Stimulated activated CD8-positive, alpha-beta memory T cell treated with anti-CD3 and anti-CD28 coated beads, Interleukin-12 subunit alpha, Interleukin-12 subunit beta, amount 100 ng/mL, for 24 hours (primary cell): Measurements from ENCODE around the gene CATSPERB.
"Not testable (repeated sequence)": the region's sequence is repeated elsewhere in the genome, so short reads cannot be mapped to it uniquely, and the experiment has no call there.

Experiments used
- DNase-seq: peaks from one replicate; pipeline ENCODE4 v3.0.0-alpha.2; 2020; ENCODE audit errors: extremely low read depth

The CATSPERB gene

DNA sequence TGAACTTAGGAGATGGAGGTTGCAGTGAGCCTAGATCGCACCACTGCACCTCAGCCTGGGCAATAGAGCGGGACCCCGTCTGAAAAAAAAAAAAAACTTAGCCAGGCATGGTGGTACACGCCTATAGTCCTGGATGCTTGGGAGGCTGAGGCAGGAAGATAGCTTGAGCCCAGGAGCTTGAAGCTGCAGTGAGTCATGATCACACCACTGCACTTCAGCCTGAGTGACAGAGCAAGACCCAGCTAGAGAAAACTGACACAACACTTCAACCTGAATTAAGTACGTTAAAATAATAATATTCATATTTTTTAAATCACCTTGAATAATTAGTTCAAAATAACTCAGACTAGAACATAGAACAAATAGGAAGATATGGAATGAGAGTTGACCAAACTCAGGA is 5.7 kb upstream of the CATSPERB start:
- no peak for DNase-seq

DNA sequence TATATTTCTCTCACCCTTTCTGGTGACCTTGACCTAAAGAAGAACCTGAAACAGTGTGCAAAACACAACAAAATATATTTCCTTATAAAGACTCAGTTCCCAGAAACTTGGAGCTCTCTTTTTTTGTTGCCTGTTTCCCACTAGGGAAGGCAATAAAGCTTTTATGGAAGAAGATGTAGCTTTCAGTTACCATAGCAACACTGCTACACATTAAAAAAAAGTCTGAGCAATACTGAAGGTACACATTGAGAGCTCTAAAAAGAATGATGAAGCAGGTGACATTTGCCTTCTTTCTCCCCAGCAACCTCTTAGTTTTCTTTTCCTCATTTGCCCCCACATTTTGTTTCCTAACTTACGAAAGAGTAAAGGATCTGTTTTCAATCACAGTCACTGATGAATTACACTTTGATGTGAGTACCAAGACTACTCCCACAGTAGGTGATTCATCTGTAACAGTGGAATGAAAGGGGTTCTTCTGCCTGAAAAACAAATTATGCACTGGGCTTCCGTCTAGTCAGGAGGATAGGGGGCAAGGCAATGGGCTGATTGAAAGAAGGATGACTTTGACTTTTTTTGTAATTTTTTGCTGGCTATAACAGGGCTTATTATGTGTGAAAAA is 1.1 kb upstream of the CATSPERB start:
- DNase-seq = no peak

DNA sequence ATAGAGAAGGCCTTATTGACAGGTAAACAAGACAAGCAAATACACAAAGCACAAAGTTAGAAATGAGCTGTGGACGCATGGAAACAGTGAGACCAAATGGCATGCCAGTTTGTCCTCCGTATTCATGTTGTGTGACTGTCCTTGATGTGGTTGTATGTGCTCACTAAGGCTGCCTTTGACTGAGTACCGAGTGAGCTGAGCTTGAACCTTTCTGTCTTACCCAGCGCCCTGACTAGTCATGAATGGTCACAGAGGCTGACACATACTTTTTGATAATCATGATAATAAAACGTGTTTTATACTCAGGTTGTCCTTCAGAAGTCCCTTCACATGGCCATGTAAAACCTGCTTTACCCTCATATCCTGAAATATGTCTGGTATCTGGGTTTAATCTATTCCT is 553 bp upstream of the CATSPERB start:
- DNase-seq = no peak

DNA sequence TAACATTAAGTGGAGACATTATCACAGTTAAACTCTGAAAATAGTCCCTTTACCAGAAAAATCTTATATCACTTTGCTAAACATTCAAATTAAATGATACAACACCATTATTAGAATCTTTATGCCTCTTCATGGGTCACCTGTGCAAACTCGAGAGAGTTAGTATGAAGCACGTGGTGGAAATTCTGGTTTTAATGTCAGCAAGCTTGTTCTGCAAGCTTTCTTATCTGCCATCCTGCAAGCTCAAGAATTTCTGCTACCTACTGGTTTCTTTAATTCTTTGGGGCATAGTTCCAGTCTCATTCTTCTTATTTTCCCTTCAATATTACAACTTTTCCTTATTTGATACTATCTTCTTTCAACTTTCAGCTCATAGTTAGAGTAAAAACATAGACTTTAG is 868 bp downstream of the CATSPERB start:
- DNase-seq = no peak

DNA sequence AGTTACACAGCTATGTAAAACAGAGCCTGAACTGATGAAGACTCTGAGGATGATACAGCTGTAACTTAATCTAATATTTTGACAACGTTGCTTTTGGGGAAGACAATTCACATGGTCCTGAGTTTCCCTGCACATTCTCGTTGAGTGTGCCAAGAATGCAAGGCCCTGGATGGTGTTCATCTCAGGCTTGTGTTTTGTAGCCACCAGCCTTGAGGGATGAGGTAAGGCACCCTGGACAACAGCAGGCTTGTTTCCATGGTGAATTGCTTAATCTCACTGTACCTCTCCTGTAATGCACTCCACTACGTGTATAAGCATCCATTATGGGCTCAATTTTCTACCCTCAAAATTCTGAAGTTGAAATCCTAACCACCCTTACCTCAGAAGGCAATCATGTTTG is 2.1 kb downstream of the CATSPERB start:
- no peak for DNase-seq

DNA sequence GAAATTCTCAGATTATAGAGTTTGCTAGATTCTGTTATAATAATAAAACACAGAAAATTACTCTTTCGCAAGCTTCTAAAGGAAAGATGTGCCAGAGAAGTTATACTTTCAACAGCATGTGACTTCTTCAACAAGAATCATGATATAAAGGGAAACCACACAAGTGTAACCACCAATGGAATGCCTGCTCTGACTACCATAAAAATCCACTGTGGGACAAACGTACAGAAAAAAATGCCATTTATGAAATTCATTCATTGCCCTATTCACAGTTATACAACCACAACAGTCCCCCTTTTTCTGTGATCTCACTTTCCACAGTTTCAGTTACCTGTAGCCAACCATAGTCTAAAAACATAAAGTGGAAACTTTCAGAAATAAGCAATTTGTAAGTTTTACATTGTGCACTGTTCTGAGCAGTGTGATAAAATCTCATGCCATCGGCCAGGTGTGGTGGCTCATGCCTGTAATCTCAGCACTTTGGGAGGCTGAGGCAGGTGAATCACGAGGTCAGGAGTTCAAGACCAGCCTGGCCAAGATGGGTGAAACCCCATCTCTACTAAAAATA is 3.2 kb downstream of the CATSPERB start:
- no peak for DNase-seq

DNA sequence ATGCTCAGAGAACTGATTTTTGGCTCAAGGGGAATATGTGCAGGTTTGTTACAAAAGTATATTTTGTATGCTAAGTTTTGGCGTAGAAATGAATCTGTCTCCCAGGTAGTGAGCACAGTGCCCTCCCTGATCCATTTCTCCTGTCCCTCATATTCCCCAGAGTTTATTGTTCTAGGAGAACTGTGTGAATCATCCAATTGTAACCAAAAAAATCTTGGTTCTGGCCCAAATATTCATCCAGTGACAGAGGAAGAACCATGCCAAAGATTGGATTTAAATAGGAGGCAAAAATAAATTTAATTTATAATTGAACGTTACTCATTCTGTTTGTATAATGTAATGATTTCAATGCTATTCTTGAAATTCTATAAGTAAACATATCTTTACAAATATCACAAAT is 4.8 kb downstream of the CATSPERB start:
- DNase-seq = no peak

DNA sequence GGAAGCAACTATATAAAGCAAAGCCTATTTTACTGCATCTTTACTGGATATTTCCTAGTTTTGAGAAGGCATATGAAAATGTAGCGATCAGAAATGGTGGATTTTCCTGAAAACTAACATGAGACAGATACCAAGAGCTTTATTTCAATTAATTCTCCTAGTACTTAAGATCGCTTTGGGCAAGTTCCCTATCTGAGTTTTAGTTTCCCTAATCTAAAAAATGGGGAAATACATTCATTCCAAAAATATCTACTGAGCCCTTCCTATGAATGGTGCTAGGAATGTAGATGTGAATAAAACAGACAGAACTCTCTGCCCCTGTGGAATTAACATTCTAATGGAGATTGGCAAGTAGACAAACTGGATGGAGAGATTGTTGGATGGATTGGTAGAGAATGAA is 8.4 kb downstream of the CATSPERB start:
- no peak for DNase-seq

DNA sequence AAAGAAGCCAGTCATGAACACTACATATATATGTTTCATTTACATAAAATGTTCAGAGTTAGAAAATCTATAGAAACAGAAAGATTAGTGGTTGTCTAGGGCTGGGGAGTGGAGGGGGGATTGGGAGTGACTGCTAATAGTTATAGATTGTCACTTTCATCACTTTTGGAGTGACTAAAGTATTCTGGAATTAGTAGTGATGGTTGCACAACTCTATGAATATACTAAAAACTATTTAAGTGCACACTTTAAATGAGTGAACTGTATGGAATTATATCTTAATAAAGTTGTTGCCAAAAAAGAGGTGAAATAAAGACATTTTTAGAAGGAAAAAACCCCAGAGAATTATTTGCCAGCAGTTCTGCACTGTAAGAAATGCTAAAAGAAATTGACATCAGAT is 9.5 kb downstream of the CATSPERB start:
- DNase-seq = no peak

DNA sequence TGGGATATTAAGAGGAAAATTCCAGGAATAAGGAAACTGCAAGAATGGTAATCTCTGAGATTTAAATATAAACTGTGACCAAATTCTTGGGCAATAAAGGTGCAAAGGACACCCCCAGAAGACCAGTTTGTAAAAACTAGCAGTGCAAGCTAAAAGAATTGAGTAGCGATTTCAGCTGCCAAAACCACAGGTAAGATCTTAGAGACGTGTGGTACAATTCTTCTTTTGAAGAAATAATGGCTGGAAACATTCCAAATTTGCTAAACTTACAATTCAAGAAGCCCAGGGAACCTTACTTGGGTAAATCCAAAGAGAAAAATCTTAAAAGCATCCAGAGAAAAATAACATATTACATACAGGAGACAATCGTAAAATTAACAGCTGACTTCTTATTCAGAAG is 12.0 kb downstream of the CATSPERB start:
- DNase-seq = no peak

DNA sequence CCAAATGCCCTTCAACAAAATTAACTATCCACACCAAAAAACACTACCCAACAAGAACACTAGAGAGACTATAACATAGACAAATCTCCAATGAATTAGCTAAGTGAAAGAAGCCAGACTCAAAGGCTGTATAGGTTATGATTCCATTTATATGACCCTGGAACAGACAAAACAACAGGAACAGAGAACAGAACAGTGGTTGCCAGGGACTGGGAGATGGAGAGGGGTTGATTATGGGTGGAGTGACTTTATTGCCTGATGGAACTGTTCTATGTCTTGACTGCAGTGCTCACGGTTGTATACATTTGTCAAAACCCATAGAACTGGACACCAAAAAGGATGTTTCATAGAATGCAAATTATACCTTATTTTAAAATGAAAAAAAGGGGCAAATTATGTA is 14.9 kb downstream of the CATSPERB start:
- no peak for DNase-seq

DNA sequence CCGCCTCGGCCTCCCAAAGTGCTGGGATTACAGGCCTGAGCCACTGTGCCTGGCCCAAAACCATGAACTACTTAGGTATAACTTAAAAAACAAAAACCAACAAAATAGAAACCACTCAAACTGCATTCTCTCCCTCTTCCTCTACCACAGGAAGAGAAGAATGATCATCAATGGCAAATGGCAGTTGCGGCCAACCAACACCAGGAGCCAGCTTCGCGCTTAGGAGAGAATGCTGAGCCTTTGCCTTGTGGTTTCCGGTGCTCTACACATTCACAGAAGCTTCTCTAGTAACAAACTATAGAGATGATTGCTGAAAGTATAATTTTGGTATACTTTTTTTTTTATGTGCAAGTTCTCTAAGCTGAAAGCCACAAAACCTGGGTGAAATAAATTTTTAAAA is 17.1 kb downstream of the CATSPERB start:
- DNase-seq = no peak

DNA sequence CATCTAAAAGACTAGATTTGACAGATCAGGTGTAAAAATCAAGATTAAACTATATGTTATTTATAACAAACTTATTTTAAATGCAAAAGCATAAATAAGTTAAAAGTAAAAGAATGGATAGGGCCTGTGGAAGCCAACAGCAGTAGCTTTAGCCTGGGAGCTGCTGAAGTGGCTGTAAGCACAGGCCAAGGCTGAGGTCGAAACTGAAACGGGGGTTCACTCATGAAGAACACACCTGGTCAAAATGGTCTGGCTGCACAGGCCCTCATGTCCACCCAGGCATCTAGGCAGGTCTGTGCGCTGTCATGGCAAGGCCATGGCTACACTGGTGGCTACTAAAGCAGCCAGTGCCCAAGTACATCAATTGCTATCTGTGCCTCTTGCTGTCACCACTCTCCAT is 23.1 kb downstream of the CATSPERB start:
- no peak for DNase-seq

DNA sequence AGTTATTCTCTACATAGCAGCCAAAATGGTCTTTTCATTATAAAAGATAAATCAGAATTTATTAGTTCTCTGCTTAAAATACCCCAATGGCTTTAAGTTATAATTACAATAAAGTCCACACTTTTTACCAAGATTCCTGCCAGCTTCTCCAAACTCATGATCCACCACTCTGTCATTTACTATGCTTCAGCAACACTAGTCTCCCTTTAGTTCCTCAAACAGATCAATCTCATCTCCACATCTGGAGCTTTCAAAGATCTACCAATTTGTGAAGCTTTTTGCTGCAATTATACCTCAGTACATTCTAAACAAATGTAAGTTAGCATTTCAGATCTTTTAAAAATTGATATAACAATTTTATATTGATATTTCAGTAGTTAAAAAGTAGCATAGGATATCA is 24.9 kb downstream of the CATSPERB start:
- DNase-seq = no peak

DNA sequence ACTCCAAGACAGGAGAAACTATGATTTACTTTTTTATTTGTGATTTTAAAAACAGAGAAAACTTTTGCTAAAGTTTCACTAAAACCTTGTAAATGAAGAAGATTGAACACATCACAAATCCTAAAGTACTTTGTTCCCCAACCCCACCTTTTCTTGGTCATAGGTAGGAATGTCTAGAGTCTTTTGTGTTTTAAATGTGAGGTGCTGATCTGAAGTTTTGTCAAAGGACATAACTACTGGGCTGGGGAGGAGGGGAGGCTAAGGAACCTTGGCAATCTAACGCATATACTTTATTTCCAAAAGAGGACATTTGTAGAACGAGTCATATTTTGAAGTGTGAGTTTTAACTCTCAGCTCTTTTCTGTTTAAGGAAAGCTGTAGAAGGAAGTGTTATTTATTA is 37.2 kb downstream of the CATSPERB start:
- no peak for DNase-seq

DNA sequence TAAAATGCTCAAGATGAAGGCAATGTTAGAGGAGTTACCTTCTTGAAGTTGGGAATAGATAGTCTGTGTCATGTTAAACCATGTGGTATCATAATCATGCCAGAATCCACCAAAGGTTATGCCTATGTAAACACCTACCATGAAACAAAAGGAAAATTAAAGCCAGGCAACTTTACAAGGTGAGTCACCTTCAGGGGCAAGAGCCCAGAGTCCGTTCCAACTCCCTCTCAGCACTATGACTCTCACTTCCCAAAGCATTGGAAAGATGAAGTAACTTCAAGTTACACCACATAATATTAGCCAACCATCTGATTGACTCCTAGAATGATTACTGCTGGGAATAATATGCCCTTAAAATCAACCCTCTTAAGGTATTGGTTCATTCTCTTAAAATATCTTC is 38.5 kb downstream of the CATSPERB start:
- DNase-seq = no peak

DNA sequence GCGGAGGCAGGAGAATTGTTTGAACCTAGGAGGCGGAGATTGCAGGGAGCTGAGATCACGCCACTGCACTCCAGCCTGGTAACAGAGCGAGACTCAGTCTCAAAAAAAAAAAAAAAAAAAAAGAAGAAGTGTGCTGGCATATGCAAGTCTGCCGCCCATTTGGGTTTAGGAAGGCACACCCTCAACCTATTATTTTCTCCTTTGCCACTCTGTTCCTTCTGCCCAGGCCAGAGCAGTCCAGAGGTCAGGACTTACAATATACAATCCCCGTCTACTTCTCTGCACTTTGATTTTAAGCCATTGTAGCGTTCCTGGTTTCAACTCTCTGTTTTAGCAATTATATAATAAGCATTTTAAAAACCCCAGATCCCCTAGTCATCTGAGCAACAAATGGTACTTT is 39.8 kb downstream of the CATSPERB start:
- no peak for DNase-seq

DNA sequence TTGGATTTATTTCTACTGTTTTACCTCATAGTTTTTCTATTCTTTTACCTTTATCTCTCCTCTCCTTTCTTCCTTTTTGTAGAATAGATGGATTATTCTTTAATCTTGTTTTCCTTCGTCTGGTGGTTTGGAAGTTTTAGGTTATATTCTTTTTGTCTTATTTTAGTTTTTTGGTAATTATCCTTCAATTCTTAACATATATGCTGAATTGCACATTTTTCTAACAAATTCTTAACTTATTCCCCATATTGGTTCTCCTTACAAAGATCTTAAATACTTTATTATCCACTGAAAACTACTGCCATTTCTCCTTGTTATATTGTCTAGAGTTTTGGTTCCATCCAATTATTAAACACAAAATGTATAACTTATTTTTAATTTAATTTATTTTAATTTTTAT is 42.3 kb downstream of the CATSPERB start:
- no peak for DNase-seq

DNA sequence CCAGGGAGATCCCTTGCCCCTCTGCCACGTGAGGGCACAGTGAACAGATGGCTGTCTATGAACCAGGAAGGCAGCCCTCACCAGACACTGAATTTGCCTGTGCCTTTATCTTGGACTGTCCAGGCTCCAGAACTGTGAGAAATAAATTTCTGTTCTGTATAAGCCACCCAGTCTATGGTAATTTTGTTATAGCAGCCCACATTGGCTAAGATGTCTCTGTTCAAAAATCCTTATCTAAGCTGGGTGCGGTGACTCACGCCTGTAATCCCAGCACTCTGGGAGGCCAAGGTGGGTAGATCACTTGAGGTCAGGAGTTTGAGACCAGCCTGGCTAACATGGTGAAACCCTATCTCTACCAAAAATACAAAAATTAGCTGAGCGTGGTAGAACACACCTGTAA is 44.5 kb downstream of the CATSPERB start:
- not testable (repeated sequence) for DNase-seq

DNA sequence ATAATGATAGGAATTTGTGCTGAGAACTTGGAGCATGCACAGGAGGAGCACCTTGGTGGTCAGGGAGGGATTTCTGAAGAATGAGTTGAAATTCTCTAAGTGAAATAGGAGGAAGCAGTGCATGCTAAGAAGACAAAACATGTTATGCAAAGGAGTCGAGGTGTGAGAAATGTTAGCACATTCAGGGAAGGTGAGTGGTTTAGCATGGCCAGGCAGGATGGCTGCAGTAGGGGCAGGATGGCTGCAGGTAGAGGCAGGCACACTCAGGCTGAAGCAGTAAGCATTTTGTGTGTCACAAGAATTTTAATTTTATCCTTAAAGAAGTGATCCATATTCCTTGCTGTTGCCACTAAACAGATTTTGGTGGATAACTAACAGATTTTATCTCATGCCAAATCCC is 46.3 kb downstream of the CATSPERB start:
- no peak for DNase-seq

DNA sequence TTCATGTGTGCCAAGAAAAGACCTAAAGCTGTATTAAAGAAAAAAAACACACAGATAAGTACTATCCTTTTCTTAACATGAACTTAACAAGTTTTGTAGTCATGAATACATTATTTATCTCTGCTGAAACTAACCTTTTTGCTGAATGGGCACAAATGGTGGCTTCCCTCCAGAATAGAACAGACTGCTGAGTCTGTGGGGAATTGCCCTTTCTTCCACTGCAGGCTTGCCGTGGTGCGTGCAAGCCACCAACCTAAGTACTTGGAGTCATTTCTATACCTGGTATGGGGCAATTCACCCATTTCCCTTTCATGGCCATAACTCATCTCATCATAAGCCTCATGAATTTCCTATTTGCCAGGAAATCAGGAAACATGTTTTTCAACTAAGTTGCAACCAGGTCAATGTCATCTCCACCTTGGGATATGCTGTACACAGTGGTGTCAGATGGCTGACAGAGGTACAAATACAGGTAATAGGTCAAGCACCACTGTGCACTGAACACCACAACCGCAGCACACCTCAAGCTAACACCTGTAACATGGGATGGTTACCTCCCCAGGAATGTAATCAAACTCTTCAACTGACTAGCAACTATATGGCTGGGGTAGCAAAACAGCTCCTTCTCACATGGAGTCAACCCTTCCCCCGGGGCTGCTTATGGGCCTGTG is 49.9 kb downstream of the CATSPERB start:
- DNase-seq = no peak

DNA sequence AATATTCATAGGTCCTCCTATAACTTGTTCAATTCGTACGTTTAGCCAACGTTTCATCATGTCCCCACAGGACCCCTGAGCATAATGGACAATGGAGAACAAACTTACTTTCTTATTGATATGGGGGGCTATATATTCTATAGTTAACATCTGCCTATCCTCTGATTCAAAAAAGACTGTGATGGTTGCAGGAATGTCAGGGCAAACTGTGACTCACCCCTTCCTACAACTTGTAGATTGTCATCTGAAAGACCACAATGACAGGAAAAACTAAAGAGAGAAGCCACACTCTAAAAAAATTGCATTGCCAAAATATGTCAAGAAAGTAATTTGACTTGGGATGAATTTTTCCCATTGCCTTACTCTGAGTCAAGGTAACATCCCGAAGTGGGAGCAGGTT is 50.8 kb downstream of the CATSPERB start:
- DNase-seq = no peak

DNA sequence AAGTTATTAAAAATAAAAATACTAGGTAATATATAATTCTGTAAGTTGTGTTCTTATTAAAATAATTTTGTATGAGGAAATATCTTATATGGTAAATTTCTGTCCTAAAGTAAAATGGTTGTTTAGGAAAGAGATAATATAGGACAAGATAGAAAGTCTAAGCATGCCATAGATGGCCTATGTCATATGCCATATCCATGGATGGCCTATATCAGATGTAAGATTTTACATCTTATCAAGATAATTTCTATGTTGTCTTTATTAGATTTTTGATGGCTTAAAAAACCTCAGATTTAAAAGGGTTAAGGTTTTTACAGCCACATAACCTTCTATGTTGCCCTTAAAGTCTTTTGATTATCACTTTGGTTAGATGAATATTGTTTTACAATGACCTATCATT is 52.6 kb downstream of the CATSPERB start:
- DNase-seq = no peak

DNA sequence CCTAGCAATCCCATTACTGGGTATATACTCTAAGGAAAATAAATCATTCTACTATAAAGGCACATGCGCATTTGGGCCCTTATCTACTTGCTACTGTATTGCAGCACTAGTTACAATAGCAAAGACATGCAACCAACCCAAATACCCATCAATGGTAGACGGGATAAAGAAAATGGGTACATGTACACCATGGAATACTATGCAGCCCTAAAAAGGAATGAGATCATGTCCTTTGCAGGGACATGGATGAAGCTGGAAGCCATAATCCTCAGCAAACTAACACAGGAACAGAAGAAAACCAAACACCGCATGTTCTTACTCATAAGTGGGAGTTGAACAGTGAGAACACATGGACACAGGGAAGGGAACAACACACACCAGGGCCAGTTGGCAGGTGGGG is 54.2 kb downstream of the CATSPERB start:
- not testable (repeated sequence) for DNase-seq
